GM18868 (cell line): ENCODE measurements around the gene DGCR6L.
"Not testable (repeated sequence)": the region's sequence is repeated elsewhere in the genome, so short reads cannot be mapped to it uniquely, and the experiment has no call there.

Experiments
- ATAC-seq: cut with Tn5 transposase; IDR thresholded peaks from one replicate; pipeline ENCODE4 v1.9.1; 2021; ENCODE audit warnings: mild to moderate bottlenecking, moderate library complexity; ENCODE audit not compliant: unreplicated experiment

Gene DGCR6L

GRCh38 chr22:20310773-20311172, 9.1 kb downstream of the DGCR6L start:
- not testable (repeated sequence) for ATAC-seq

DNA sequence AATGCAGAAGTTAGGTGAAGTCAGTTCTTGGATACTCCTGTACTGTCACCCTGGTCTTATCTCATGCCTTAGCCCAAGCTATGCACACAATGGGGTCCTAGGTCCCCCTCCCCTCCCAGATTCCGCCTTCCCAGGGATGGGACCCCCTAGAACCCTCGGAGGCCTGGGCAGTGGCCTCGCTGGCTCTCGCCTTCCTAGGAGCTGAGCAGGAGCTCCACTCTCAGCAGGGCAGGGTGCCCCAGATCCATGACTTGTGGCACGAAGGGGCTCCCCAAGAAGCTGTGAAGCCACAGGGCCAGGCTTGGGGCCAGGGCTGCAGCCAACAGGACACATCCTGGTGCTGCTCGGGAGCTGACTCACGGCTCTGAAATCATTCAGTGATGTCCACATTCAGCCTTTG, 9.7 kb downstream of the DGCR6L start:
- ATAC-seq: not testable (repeated sequence)

DNA sequence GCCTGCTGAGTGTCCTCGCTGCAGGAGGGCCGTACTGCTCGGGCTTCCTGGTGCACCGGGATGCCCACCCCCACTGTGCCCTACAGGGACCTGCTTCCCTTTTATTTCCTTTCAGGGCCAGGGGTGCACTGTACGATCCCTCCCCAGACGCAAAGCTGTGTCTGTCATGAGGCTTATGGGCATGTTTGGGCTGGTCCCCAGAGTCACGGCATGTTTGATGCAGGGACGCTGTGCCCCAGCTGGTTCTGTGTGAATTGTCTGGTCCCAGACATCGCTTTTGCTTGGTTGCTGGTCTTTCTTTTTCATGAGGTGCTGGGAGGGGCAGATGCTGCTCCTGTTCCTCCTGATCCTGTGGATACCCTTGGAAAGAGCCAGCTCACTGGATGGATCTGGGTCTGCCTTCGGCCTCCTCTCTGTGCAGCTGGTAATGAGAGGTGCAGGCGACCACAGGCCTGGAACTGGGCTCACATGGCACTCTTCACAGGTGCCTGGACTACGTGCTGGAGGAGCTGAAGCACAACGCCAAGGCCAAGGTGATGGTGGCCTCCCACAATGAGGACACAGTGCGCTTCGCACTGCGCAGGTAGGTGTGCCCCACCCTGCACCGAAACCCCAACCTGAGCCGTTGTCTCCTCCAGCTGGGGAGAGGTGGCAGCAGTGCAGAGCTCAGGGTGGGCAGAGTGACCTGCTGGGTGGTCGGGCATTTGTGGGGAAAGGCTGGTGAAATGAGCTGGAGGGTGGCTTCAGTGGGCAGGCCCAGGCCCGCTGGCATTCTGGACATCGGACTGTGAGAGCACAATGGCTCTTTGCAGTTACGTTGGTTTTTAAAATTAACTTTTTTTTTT, 10.8 kb downstream of the DGCR6L start:
- not testable (repeated sequence) for ATAC-seq

DNA sequence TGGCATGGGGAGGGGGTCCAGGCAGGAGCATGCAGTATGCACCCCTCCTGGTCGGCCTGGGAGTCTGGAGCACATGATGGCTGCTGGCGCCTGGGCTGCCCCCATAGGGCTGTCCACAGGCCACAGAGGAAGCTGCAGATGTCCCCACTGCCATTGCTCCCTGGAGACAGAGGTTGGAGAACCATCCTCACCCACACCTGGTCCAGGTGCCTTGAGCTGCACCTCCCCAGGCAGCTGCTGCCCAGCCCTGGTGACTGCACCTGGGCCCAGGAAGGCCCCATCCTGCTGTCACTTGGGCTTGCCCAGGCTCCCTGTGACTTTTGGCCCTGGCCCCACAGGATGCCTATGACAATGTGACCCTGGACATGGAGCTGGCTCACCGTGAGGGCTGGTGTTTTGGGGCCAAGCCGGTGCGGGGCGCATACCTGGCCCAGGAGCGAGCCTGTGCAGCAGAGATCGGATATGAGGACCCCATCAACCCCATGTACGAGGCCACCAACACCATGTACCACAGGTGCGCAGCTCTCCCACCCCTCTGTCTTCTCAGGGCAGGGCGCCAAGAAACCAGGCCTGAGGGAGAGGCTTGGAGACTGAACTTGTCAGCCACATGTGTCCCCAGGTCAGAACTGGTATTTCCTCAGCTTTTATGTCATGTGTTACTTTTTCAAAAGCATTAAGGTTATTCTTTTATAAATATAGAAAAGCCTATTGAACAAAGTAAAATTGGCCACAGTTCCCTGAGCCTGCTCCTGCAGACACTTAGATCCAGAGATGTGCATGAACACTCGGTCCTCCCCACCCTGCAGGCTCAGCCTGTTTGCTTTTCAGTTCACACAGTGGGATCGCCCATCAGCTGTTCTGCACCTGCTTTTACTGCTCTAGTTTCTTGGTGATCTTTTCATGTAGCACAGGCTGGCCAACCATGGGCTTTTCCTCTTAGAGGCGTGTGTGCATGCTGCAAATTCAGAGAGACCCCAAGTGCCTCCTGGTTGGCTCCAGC, 12.1 kb downstream of the DGCR6L start:
- ATAC-seq: not testable (repeated sequence)

- not testable (repeated sequence) for ATAC-seq
Observed at GRCh38 chr22:20306646-20307447, 13.0 kb downstream of the DGCR6L start.

- no peak for ATAC-seq
Observed at GRCh38 chr22:20305894-20306645, 13.8 kb downstream of the DGCR6L start.

- ATAC-seq: not testable (repeated sequence)
Observed at GRCh38 chr22:20305230-20305893, 14.5 kb downstream of the DGCR6L start.

GRCh38 chr22:20304646-20305045, 15.2 kb downstream of the DGCR6L start:
- no peak for ATAC-seq

GRCh38 chr22:20303229-20303534, 16.7 kb downstream of the DGCR6L start:
- ATAC-seq: not testable (repeated sequence)

GRCh38 chr22:20302438-20303228, 17.2 kb downstream of the DGCR6L start:
- no peak for ATAC-seq

DNA sequence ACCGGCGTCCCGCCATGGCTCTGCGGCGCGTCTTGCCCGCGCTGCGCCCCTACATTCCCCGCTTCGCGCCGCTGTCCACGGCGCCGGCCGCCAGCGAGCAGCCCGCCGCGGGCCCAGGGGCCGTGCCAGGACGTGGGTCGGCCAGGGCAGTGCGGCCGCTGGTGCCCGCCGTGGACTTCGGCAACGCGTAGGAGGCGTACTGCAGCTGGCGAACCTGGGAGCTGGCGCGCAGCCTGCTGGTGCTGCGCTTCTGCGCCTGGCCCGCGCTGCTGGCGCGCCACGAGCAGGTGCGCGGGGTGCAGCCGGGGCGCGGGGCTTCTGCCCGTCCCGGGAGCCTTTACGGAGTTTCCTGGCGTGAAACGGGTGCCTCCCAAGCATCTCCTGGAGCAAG, 20.1 kb downstream of the DGCR6L start:
- no peak for ATAC-seq

- ATAC-seq: peak; percentile 54
Observed at GRCh38 chr22:20298803-20299745, 20.8 kb downstream of the DGCR6L start.

- no peak for ATAC-seq
Observed at GRCh38 chr22:20298110-20298802, 21.6 kb downstream of the DGCR6L start.

DNA sequence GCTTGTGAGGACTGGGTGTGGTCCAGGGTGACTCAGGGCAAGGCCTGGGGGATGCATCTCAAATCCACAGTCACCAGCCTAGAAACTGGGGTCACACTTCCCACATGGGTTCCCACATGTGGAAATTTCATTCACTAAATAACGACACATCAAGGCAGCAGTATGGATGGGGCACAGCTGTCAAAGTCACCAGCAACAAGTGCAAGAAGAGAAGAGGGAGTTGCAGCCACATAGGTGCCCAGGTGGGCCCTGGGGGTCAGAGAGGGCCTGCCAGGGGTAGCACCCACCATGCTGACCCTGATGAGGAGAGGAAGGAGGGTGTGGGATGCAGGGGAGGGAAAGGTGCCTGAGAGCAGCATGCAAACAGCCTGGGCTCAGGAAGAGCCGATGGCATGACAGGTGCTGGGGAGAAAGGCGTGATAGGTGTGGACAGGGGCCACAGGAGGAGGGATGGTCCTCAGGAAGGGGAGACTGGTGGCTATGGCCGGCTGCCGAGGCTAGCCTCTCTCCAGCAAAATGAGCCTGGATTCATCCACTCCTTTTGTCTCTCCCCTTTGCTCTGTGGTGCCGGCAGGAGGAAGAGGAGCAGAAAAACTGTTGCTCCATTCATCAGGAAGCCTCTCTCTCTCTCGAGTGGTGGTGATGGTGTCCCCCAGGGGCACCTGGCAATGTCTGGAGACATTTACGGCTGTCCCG, 22.3 kb downstream of the DGCR6L start:
- no peak for ATAC-seq

DNA sequence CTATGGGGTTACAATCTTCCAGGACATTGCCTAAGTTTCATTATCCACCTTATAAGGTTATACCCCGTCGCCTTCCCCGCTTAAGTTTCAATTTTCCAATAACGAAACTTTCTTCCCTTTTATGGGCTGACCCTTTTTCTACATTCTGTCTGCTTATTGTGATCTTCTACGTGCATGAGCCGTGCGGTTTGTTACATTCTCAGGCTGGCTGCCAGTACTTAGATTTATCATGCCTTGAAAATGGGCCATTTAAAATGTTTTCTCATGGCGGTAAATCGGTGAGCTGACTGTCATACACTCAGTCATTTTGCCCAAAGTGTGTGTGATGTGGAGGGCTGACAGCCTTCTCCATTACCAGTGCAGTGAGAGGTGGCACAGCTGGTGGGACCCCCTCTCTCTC, 23.3 kb downstream of the DGCR6L start:
- no peak for ATAC-seq

GRCh38 chr22:20295262-20296064, 24.4 kb downstream of the DGCR6L start:
- no peak for ATAC-seq
